GM12873 (cell line): ENCODE data around the gene ERRFI1.

Source experiments
- CTCF ChIP-seq: IDR thresholded peaks from 2 replicates; pipeline ENCODE4 v1.5.1; 2012; ENCODE audit warnings: low read depth, mild to moderate bottlenecking, moderate library complexity, low read length, control low read depth; ENCODE audit not compliant: insufficient read depth; ENCODE audit errors: missing control alignments

ERRFI1 gene

GRCh38 chr1:7975212-7975865 lies 50.8 kb downstream of the ERRFI1 start:
- TF ChIP-seq CTCF, result peak; percentile 84

GRCh38 chr1:7973086-7973485 lies 53.0 kb downstream of the ERRFI1 start:
- no peak for TF ChIP-seq CTCF

- no peak for TF ChIP-seq CTCF
Observed at GRCh38 chr1:7972285-7972684, 53.8 kb downstream of the ERRFI1 start.

GRCh38 chr1:7971024-7971423 lies 55.1 kb downstream of the ERRFI1 start:
- no peak for TF ChIP-seq CTCF

GRCh38 chr1:7970246-7970645 lies 55.9 kb downstream of the ERRFI1 start:
- no peak for TF ChIP-seq CTCF

GRCh38 chr1:7967651-7968050 lies 58.5 kb downstream of the ERRFI1 start:
- no peak for TF ChIP-seq CTCF

GRCh38 chr1:7967196-7967595 lies 58.9 kb downstream of the ERRFI1 start:
- TF ChIP-seq CTCF, result no peak

GRCh38 chr1:7964476-7964875 lies 61.6 kb downstream of the ERRFI1 start:
- no peak for TF ChIP-seq CTCF
